Adrenal gland (tissue), 12 donors: ENCODE data around the gene CDK14. TPM values are rescaled to one million over a fixed set of nuclear protein-coding genes. Genes with fewer than 3 reads are reported as not detected.

ENCODE experiments used
- DNase-seq, 7 donors: peaks; one replicate each; pipeline ENCODE4 v3.0.0-alpha.2; 2019 to 2020
- H3K27ac ChIP-seq, 5 donors: fragments of 200-600 bp; sonication (generic) in 4 of 5; 1 replicate in 3 of 5; 2 replicates in 2 of 5; pipeline versions ENCODE4 v1.5.1 to v1.8.0; 2016 to 2020; ENCODE audit warnings: mild to moderate bottlenecking in 1 of 5
- H3K27me3 ChIP-seq: fragments of 200-600 bp; 2 replicates; pipeline ENCODE4 v1.8.0; 2021
- H3K36me3 ChIP-seq, 2 donors: fragments of 200-600 bp; replicated peaks in 1 of 2; 1 replicate in 1 of 2; 2 replicates in 1 of 2; pipeline versions ENCODE4 v1.5.1 to v1.8.0; 2018 to 2022
- H3K4me1 ChIP-seq, 2 donors: fragments of 200-600 bp; replicated peaks in 1 of 2; 1 replicate in 1 of 2; 2 replicates in 1 of 2; pipeline versions ENCODE4 v1.5.1 to v1.8.0; 2018 to 2021
- H3K4me3 ChIP-seq, 4 donors: fragments of 200-600 bp; sonication (generic) in 3 of 4; one replicate each; pipeline ENCODE4 v1.5.1; 2016 to 2018
- H3K9me3 ChIP-seq, 3 donors: fragments of 200-600 bp; sonication (generic) in 1 of 3; replicated peaks in 1 of 3; 1 replicate in 2 of 3; 2 replicates in 1 of 3; pipeline versions ENCODE4 v1.5.1 to v1.8.0; 2016 to 2021
- CTCF ChIP-seq, 6 experiments: fragments of 450-650 bp in 4 of 6; fragments of 200-600 bp in 2 of 6; sonication (generic) in 1 of 6; IDR thresholded peaks; 1 replicate in 5 of 6; 2 replicates in 1 of 6; pipeline versions ENCODE4 v1.5.1 to v1.8.0; 2016 to 2021; ENCODE audit warnings: antibody characterized with exemption in 6 of 6, mild to moderate bottlenecking in 2 of 6, moderate library complexity in 1 of 6
- POLR2A ChIP-seq, 2 donors: fragments of 450-650 bp; IDR thresholded peaks; one replicate each; pipeline ENCODE4 v1.6.1; 2017; ENCODE audit warnings: antibody characterized with exemption in 2 of 2, mild to moderate bottlenecking in 2 of 2, moderate library complexity in 1 of 2
- WGBS, 4 donors: extraction: QIAGEN DNeasy Blood & Tissue Kit in 2 of 4; methylation state at CpG; one replicate each; pipeline versions ENCODE4 v1.1.5 to v1.1.7; 2013 to 2017; 5-methylcytosine and 5-hydroxymethylcytosine counted together
- intact Hi-C, 2 donors: fragments of 100-400 bp; cut with DNase I; formaldehyde crosslinking; loops; one replicate each; pipeline versions ENCODE4 v1.14.1 to v1.15.0; 2022 to 2023
- polyA plus RNA-seq, 3 donors: library from polyadenylated mRNA; stranded (reverse); fragments of 200-250 nt in 2 of 3; fragments of 350-450 nt in 1 of 3; fragmentation: Illumina TruSeq in 1 of 3; extraction: RNeasy Lipid Tissue Mini Kit (QIAGEN cat#74804) in 1 of 3; gene quantifications; one replicate each; pipeline ENCODE4 v1.2.3, GENCODE V29; 2013 to 2014
- total RNA-seq, 9 donors: library from RNA; depleted of rRNA in 4 of 9; stranded (reverse); fragments of >200 nt in 4 of 9; fragments of 120-200 nt in 1 of 9; fragmentation: NEBNext Ultra II Directional in 1 of 9; extraction: Animal tissue kit (Norgen Biotek cat#: 25700) in 1 of 9; gene quantifications; one replicate each; pipeline versions ENCODE4 v1.1.0 to v1.2.4, GENCODE V29; 2013 to 2023
- donor health status: healthy with polysubstance abuse.
- donor health status: Bipolar disorder and iron deficiency.
- donor health status: DM: yes; HTN: yes; CAD: no.
- donor health status: DM: no; HTN: no; CAD: no.
- donor health status: DM: no; HTN: no; CAD: no.
- donor health status: DM: yes; HTN: yes; CAD: no.

Gene CDK14
- total and polyA plus RNA-seq, 12 donors: 1.9 to 14.5 (median 7.6) TPM

GRCh38 chr7:90666186-90666585 lies 70.1 kb downstream of the CDK14 start:
- DNase-seq: peak in 3 of 7 donors; percentile 45 to 57 (median 52)
- no peaks in the 10 kb centered on the region for H3K9me3 ChIP-seq
- 66 to 74% (median 72%) methylated on average over 4 of the region's 4 CpGs for WGBS, 4 donors

GRCh38 chr7:90668992-90669391 lies 72.9 kb downstream of the CDK14 start:
- Histone ChIP-seq H3K9me3 (no peaks in the 10 kb centered on the region), H3K27ac (no peak overlapping the region), H3K4me3 (no peak overlapping the region), H3K4me1 (no peaks in the 10 kb centered on the region), H3K27me3 (no peaks in the 10 kb centered on the region), H3K36me3 (no peaks in the 10 kb centered on the region)
- no peak for DNase-seq
- no peak for TF ChIP-seq POLR2A (IDR thresholded peaks at IDR 0.05)
- TF ChIP-seq CTCF (IDR thresholded peaks at IDR 0.05): no peak
- 62 to 90% (median 74%) methylated on average over 2 of the region's 2 CpGs for WGBS, 4 donors
- intact Hi-C loops: no loop called here

More at GRCh38 chr7:90666186-90666585, 70.1 kb downstream of the CDK14 start:
- no peaks in the 10 kb centered on the region for H3K4me1 ChIP-seq
- TF ChIP-seq POLR2A (IDR thresholded peaks at IDR 0.05) (no peak), CTCF (IDR thresholded peaks at IDR 0.05) (no peak)
- intact Hi-C loops: no loop called here
- H3K27me3 ChIP-seq: no peaks in the 10 kb centered on the region
- H3K36me3 ChIP-seq: no peaks in the 10 kb centered on the region
- no peak overlapping the region for H3K4me3 ChIP-seq
- H3K27ac ChIP-seq: no peak overlapping the region

- Histone ChIP-seq H3K4me3 (no peak overlapping the region), H3K27me3 (no peaks in the 10 kb centered on the region), H3K36me3 (no peaks in the 10 kb centered on the region), H3K9me3 (no peaks in the 10 kb centered on the region), H3K4me1 (no peaks in the 10 kb centered on the region), H3K27ac (no peak overlapping the region)
- intact Hi-C loops: no loop called here
- 58 to 69% (median 65%) methylated on average over 1 of the region's 1 CpG for WGBS, 4 donors
- DNase-seq: no peak
- no peak for TF ChIP-seq CTCF (IDR thresholded peaks at IDR 0.05)
- TF ChIP-seq POLR2A (IDR thresholded peaks at IDR 0.05): no peak
These were observed 73.4 kb downstream of the CDK14 start for GRCh38 chr7:90669492-90669891.

GRCh38 chr7:90671571-90671970 lies 75.5 kb downstream of the CDK14 start:
- WGBS, 4 donors: 74 to 95% (median 84%) methylated on average over 2 of the region's 2 CpGs
- H3K36me3 ChIP-seq: no peaks in the 10 kb centered on the region
- no peaks in the 10 kb centered on the region for H3K4me1 ChIP-seq
- TF ChIP-seq POLR2A (IDR thresholded peaks at IDR 0.05) (no peak), CTCF (IDR thresholded peaks at IDR 0.05) (no peak)
- H3K27me3 ChIP-seq: no peaks in the 10 kb centered on the region
- DNase-seq: no peak
- H3K9me3 ChIP-seq: no peaks in the 10 kb centered on the region
- H3K27ac ChIP-seq: no peak overlapping the region
- no peak overlapping the region for H3K4me3 ChIP-seq
- intact Hi-C loops: no loop called here
